ENCODE results near the gene PPFIA2. TPM values are rescaled to one million over a fixed set of nuclear protein-coding genes. Genes with fewer than 3 reads are reported as not detected.

PPFIA2 gene
- total and polyA plus RNA-seq, 9 of the 15 experiments (the other 6 are each of a cell fraction or from before 2014, with no cell fraction given): not detected

GRCh38 chr12:81588235-81589008 lies 170.7 kb downstream of the PPFIA2 start:
- TF ChIP-seq NFIC (IDR thresholded peaks at IDR 0.05): no peak
- no peak for TF ChIP-seq JUN (IDR thresholded peaks at IDR 0.05; ENCODE audit: borderline replicate concordance, low read depth, low read length)
- no peak for TF ChIP-seq JUN (CRISPR knock-in tag; IDR thresholded peaks at IDR 0.05; ENCODE audit: borderline replicate concordance)
- no peak for TF ChIP-seq IFI16 (CRISPR knock-in tag; IDR thresholded peaks at IDR 0.05)
- TF ChIP-seq RBBP5 (IDR thresholded peaks at IDR 0.05; ENCODE audit: borderline replicate concordance, insufficient read depth, low read length, poor library complexity, severe bottlenecking): no peak
- no peak for TF ChIP-seq GTF2E2 (tag; IDR thresholded peaks at IDR 0.05)
- TF ChIP-seq ZFP1 (CRISPR knock-in tag; IDR thresholded peaks at IDR 0.05): no peak
- no peak for TF ChIP-seq ZNF395 (CRISPR knock-in tag; IDR thresholded peaks at IDR 0.05)
- TF ChIP-seq ATF4 (CRISPR knock-in tag; IDR thresholded peaks at IDR 0.05): no peak
- in situ Hi-C loops (cut with MboI): no loop called here
- Histone ChIP-seq H2AFZ (ENCODE audit: low read depth, low read length) (no peak overlapping the region), H3K27me3 (ENCODE audit: control insufficient read depth in 2 of 2, insufficient read depth in 2 of 2, low read length in 2 of 2) (no peaks in the 10 kb centered on the region), H3K4me3 (no peak overlapping the region), H3K9ac (ENCODE audit: insufficient read depth in 1 of 2, low read depth in 2 of 2, low read length in 2 of 2) (no peak overlapping the region), H3K9me3 (replicated peaks; ENCODE audit: control insufficient read depth, insufficient read depth, low read depth, low read length) (no peaks in the 10 kb centered on the region), H3K79me2 (ENCODE audit: control insufficient read depth, insufficient read depth, low read length) (no peaks in the 10 kb centered on the region), H3K4me1 (replicated peaks in 1 of 2; ENCODE audit: control insufficient read depth in 2 of 2, insufficient read depth in 2 of 2, low read length in 2 of 2) (no peaks in the 10 kb centered on the region), H4K20me1 (replicated peaks; ENCODE audit: control insufficient read depth, insufficient read depth, low read length) (no peaks in the 10 kb centered on the region), H3K4me2 (ENCODE audit: insufficient read depth, low read length) (no peak overlapping the region), H3K27ac (ENCODE audit: extremely low read depth, low read depth, low read length) (no peak overlapping the region), H3K36me3 (ENCODE audit: control insufficient read depth, insufficient read depth, low read length) (no peaks in the 10 kb centered on the region), H3K9me1 (ENCODE audit: control insufficient read depth, insufficient read depth, low read length) (no peaks in the 10 kb centered on the region)
- no TSS peak for BruUV-seq (replicated peaks)
- FAIRE-seq: no peak
- 0% methylated on average over 1 of the region's 1 CpG for WGBS (ENCODE audit: insufficient coverage, low coverage, missing lambda C conversion rate)
- ATAC-seq: no peak
- intact Hi-C loops (cut with micrococcal nuclease): no loop called here
- ChIA-PET CTCF (ENCODE audit: low intra/inter-chr PET ratio) (no interaction called here), POLR2A (no interaction called here)
- DNase-seq (ENCODE audit: extremely low read depth in 1 of 4, low spot score in 3 of 4): no peak
